BLaER1 treated with 17β-estradiol and CSF1 and Interleukin-3, amounts not matched to agents 10 nM and 100 nM (cell line): ENCODE data around the gene DNAH14.

Experiments used
- H3K27ac ChIP-seq, 11 experiments: shearing (Covaris generic); formaldehyde crosslinking; 2 replicates each; pipeline ENCODE4 v1.8.1; 2022
- H3K27me3 ChIP-seq, 11 experiments: shearing (Covaris generic); formaldehyde crosslinking; 2 replicates each; pipeline ENCODE4 v1.8.1; 2022
- H3K36me3 ChIP-seq, 11 experiments: shearing (Covaris generic); formaldehyde crosslinking; 2 replicates each; pipeline ENCODE4 v1.8.1; 2022
- H3K4me1 ChIP-seq, 10 experiments: shearing (Covaris generic); formaldehyde crosslinking; 2 replicates each; pipeline ENCODE4 v1.8.1; 2022
- H3K4me2 ChIP-seq, 11 experiments: shearing (Covaris generic); formaldehyde crosslinking; 2 replicates each; pipeline ENCODE4 v1.8.1; 2022
- H3K4me3 ChIP-seq, 10 experiments: shearing (Covaris generic); formaldehyde crosslinking; 2 replicates each; pipeline ENCODE4 v1.8.1; 2022
- H3K9ac ChIP-seq, 11 experiments: shearing (Covaris generic); formaldehyde crosslinking; 2 replicates each; pipeline ENCODE4 v1.8.1; 2022
- H3K9me3 ChIP-seq, 11 experiments: shearing (Covaris generic); formaldehyde crosslinking; replicated peaks in 1 of 11; 2 replicates each; pipeline ENCODE4 v1.8.1; 2022
- H4K20me1 ChIP-seq, 11 experiments: shearing (Covaris generic); formaldehyde crosslinking; 2 replicates each; pipeline ENCODE4 v1.8.1; 2022
- Cebpa-rat ChIP-seq, 11 experiments: shearing (Covaris generic); IDR thresholded peaks; 2 replicates each; pipeline ENCODE4 v1.8.1; 2022

The DNAH14 gene

GRCh38 chr1:225430301-225430700 lies 500.8 kb downstream of the DNAH14 start:
- Histone ChIP-seq H4K20me1 (peaks cover 14 to 24% (median 21%) of the 10 kb centered on the region in 11 experiments; a peak in 21 of 22 replicates), H3K4me3 (no peak overlapping the region), H3K4me2 (peak overlapping the region in 6 of 11 experiments; percentile 52 to 87 (median 82); a peak in 10 of 22 replicates), H3K27ac (peak overlapping the region in 8 of 11 experiments; percentile 8 to 100 (median 96); a peak in 11 of 22 replicates), H3K9me3 (peaks cover 8 to 18% (median 16%) of the 10 kb centered on the region in 11 experiments; a peak in 18 of 22 replicates), H3K4me1 (peaks cover 23 to 40% (median 32%) of the 10 kb centered on the region in 10 experiments), H3K36me3 (no peaks in the 10 kb centered on the region; a peak in 1 of 22 replicates), H3K9ac (0 out of 22 replicates have a peak overlapping the region, but pooled peaks of 1 of the 11 experiments have one; percentile 4), H3K27me3 (no peaks in the 10 kb centered on the region)
- TF ChIP-seq Cebpa-rat (IDR thresholded peaks at IDR 0.05), result no peak

- peaks cover 23 to 42% (median 36%) of the 10 kb centered on the region in 10 experiments for H3K4me1 ChIP-seq
- H3K4me3 ChIP-seq, result no peak overlapping the region
- peaks cover 8 to 18% (median 16%) of the 10 kb centered on the region in 11 experiments; a peak in 18 of 22 replicates for H3K9me3 ChIP-seq
- H4K20me1 ChIP-seq, result peaks cover 4 to 15% (median 11%) of the 10 kb centered on the region in 11 experiments; a peak in 16 of 22 replicates
- no peaks in the 10 kb centered on the region; a peak in 1 of 22 replicates for H3K36me3 ChIP-seq
- H3K27ac ChIP-seq, result peak overlapping the region in 6 of 11 experiments; percentile 15 to 53 (median 27); a peak in 5 of 22 replicates
- TF ChIP-seq Cebpa-rat (IDR thresholded peaks at IDR 0.05), result no peak
- H3K27me3 ChIP-seq, result no peaks in the 10 kb centered on the region
- peak overlapping the region in 1 of 11 experiments; percentile 82; a peak in 1 of 22 replicates for H3K4me2 ChIP-seq
- no peak overlapping the region for H3K9ac ChIP-seq
Measured at GRCh38 chr1:225431081-225431863, 501.8 kb downstream of the DNAH14 start.

GRCh38 chr1:225434046-225434445 lies 504.6 kb downstream of the DNAH14 start:
- Histone ChIP-seq H3K27me3 (no peaks in the 10 kb centered on the region), H3K9me3 (peaks cover 8 to 18% (median 16%) of the 10 kb centered on the region in 11 experiments; a peak in 18 of 22 replicates), H3K36me3 (no peaks in the 10 kb centered on the region), H3K27ac (no peak overlapping the region), H4K20me1 (no peaks in the 10 kb centered on the region), H3K4me2 (no peak overlapping the region; a peak in 2 of 22 replicates), H3K9ac (no peak overlapping the region), H3K4me1 (peaks cover 25 to 59% (median 46%) of the 10 kb centered on the region in 10 experiments), H3K4me3 (no peak overlapping the region)
- TF ChIP-seq Cebpa-rat (IDR thresholded peaks at IDR 0.05), result no peak

- Histone ChIP-seq H3K4me3 (no peak overlapping the region), H3K27me3 (no peaks in the 10 kb centered on the region), H3K36me3 (no peaks in the 10 kb centered on the region), H3K9me3 (peaks cover 8 to 18% (median 16%) of the 10 kb centered on the region in 11 experiments; a peak in 18 of 22 replicates), H3K4me1 (peaks cover 18 to 51% (median 38%) of the 10 kb centered on the region in 10 experiments; a peak in 19 of 20 replicates), H3K27ac (0 out of 22 replicates have a peak overlapping the region, but pooled peaks of 1 of the 11 experiments have one; percentile 47), H3K4me2 (peak overlapping the region in 10 of 11 experiments; percentile 10 to 74 (median 58); a peak in 17 of 22 replicates), H4K20me1 (no peaks in the 10 kb centered on the region), H3K9ac (no peak overlapping the region)
- TF ChIP-seq Cebpa-rat (IDR thresholded peaks at IDR 0.05), result no peak
Measured at GRCh38 chr1:225435076-225435475, 505.6 kb downstream of the DNAH14 start.

GRCh38 chr1:225435487-225435886 lies 506.0 kb downstream of the DNAH14 start:
- H3K4me1 ChIP-seq, result peaks cover 18 to 47% (median 35%) of the 10 kb centered on the region in 10 experiments; a peak in 19 of 20 replicates
- no peak for TF ChIP-seq Cebpa-rat (IDR thresholded peaks at IDR 0.05)
- H3K4me3 ChIP-seq, result no peak overlapping the region
- H4K20me1 ChIP-seq, result no peaks in the 10 kb centered on the region
- peak overlapping the region; percentile 7 to 74 (median 61); a peak in 19 of 22 replicates for H3K4me2 ChIP-seq
- H3K9me3 ChIP-seq, result peaks cover 8 to 18% (median 16%) of the 10 kb centered on the region in 11 experiments; a peak in 18 of 22 replicates
- H3K36me3 ChIP-seq, result no peaks in the 10 kb centered on the region
- peak overlapping the region in 4 of 11 experiments; percentile 3 to 47 (median 25); a peak in 5 of 22 replicates for H3K27ac ChIP-seq
- no peak overlapping the region; a peak in 1 of 22 replicates for H3K9ac ChIP-seq
- no peaks in the 10 kb centered on the region for H3K27me3 ChIP-seq

- Histone ChIP-seq H3K9me3 (peaks cover 8 to 18% (median 15%) of the 10 kb centered on the region in 11 experiments; a peak in 18 of 22 replicates), H3K27me3 (no peaks in the 10 kb centered on the region), H3K36me3 (no peaks in the 10 kb centered on the region), H4K20me1 (no peaks in the 10 kb centered on the region), H3K4me3 (no peak overlapping the region), H3K4me1 (peaks cover 18 to 45% (median 36%) of the 10 kb centered on the region in 10 experiments; a peak in 19 of 20 replicates), H3K9ac (no peak overlapping the region; a peak in 1 of 22 replicates), H3K27ac (peak overlapping the region in 4 of 11 experiments; percentile 18 to 47 (median 26); a peak in 7 of 22 replicates), H3K4me2 (peak overlapping the region in 10 of 11 experiments; percentile 10 to 74 (median 62); a peak in 18 of 22 replicates)
- no peak for TF ChIP-seq Cebpa-rat (IDR thresholded peaks at IDR 0.05)
Measured at GRCh38 chr1:225435957-225436392, 506.5 kb downstream of the DNAH14 start.

GRCh38 chr1:225437710-225438437 lies 508.4 kb downstream of the DNAH14 start:
- Histone ChIP-seq H3K27ac (peak overlapping the region in 4 of 11 experiments; percentile 15 to 26 (median 20); a peak in 4 of 22 replicates), H3K4me2 (peak overlapping the region in 3 of 11 experiments; percentile 6 to 38 (median 7); a peak in 3 of 22 replicates), H3K4me1 (peaks cover 35 to 64% (median 54%) of the 10 kb centered on the region in 10 experiments), H4K20me1 (no peaks in the 10 kb centered on the region), H3K4me3 (no peak overlapping the region), H3K36me3 (no peaks in the 10 kb centered on the region), H3K27me3 (no peaks in the 10 kb centered on the region), H3K9ac (no peak overlapping the region), H3K9me3 (no peaks in the 10 kb centered on the region)
- TF ChIP-seq Cebpa-rat (IDR thresholded peaks at IDR 0.05), result no peak
